ENCODE results near the gene WARS2.

WARS2 gene

GRCh38 chr1:119083980-119084379 lies 56.5 kb downstream of the WARS2 start:
- no peak for DNase-seq (ENCODE audit: low read depth in 2 of 2)

- no peak for DNase-seq (ENCODE audit: low read depth in 2 of 2)
Measured at GRCh38 chr1:119083479-119083878, 57.0 kb downstream of the WARS2 start.

GRCh38 chr1:119081700-119082099 lies 58.8 kb downstream of the WARS2 start:
- DNase-seq (ENCODE audit: low read depth in 2 of 2), result no peak

- DNase-seq (ENCODE audit: low read depth in 2 of 2), result no peak
Measured at GRCh38 chr1:119081267-119081666, 59.2 kb downstream of the WARS2 start.

GRCh38 chr1:119080586-119080985 lies 59.9 kb downstream of the WARS2 start:
- no peak for DNase-seq (ENCODE audit: low read depth in 2 of 2)

- no peak for DNase-seq (ENCODE audit: low read depth in 2 of 2)
Measured at GRCh38 chr1:119079881-119080280, 60.6 kb downstream of the WARS2 start.

GRCh38 chr1:119075614-119076013 lies 64.8 kb downstream of the WARS2 start:
- no peak for DNase-seq (ENCODE audit: low read depth in 2 of 2)

- DNase-seq (ENCODE audit: low read depth in 2 of 2), result no peak
Measured at GRCh38 chr1:119071321-119071720, 69.1 kb downstream of the WARS2 start.

- no peak for DNase-seq (ENCODE audit: low read depth in 2 of 2)
Measured at GRCh38 chr1:119069682-119070081, 70.8 kb downstream of the WARS2 start.

GRCh38 chr1:119068427-119068826 lies 72.0 kb downstream of the WARS2 start:
- no peak for DNase-seq (ENCODE audit: low read depth in 2 of 2)

- DNase-seq (ENCODE audit: low read depth in 2 of 2), result no peak
Measured at GRCh38 chr1:119061700-119062099, 78.8 kb downstream of the WARS2 start.

- DNase-seq (ENCODE audit: low read depth in 2 of 2), result no peak
Measured at GRCh38 chr1:119055568-119055967, 84.9 kb downstream of the WARS2 start.

- no peak for DNase-seq (ENCODE audit: low read depth in 2 of 2)
Measured at GRCh38 chr1:119053917-119054316, 86.5 kb downstream of the WARS2 start.

- no peak for DNase-seq (ENCODE audit: low read depth in 2 of 2)
Measured at GRCh38 chr1:119052267-119052666, 88.2 kb downstream of the WARS2 start.

- no peak for DNase-seq (ENCODE audit: low read depth in 2 of 2)
Measured at GRCh38 chr1:119048624-119049404, 91.6 kb downstream of the WARS2 start.

GRCh38 chr1:119046785-119047438 lies 93.5 kb downstream of the WARS2 start:
- no peak for DNase-seq (ENCODE audit: low read depth in 2 of 2)

- no peak for DNase-seq (ENCODE audit: low read depth in 2 of 2)
Measured at GRCh38 chr1:119046429-119046784, 94.0 kb downstream of the WARS2 start.

- DNase-seq (ENCODE audit: low read depth in 2 of 2), result no peak
Measured at GRCh38 chr1:119045096-119045746, 95.2 kb downstream of the WARS2 start.

GRCh38 chr1:119040906-119041305 lies 99.5 kb downstream of the WARS2 start:
- DNase-seq (ENCODE audit: low read depth in 2 of 2), result no peak

GRCh38 chr1:119040489-119040888 lies 100.0 kb downstream of the WARS2 start:
- no peak for DNase-seq (ENCODE audit: low read depth in 2 of 2)

- DNase-seq (ENCODE audit: low read depth in 2 of 2), result no peak
Measured at GRCh38 chr1:119038363-119038762, 102.1 kb downstream of the WARS2 start.

GRCh38 chr1:119034359-119034758 lies 106.1 kb downstream of the WARS2 start:
- no peak for DNase-seq (ENCODE audit: low read depth in 2 of 2)

GRCh38 chr1:119032986-119033385 lies 107.5 kb downstream of the WARS2 start:
- no peak for DNase-seq (ENCODE audit: low read depth in 2 of 2)

Measured in stimulated activated CD8-positive, alpha-beta memory T cell treated with anti-CD3 and anti-CD28 coated beads, Interleukin-7, amount 100 ng/mL, for 4 hours (primary cell).